ENCODE data around the gene PURB.
"Not testable (repeated sequence)": the region's sequence is repeated elsewhere in the genome, so short reads cannot be mapped to it uniquely, and the experiment has no call there.

The PURB gene

DNA sequence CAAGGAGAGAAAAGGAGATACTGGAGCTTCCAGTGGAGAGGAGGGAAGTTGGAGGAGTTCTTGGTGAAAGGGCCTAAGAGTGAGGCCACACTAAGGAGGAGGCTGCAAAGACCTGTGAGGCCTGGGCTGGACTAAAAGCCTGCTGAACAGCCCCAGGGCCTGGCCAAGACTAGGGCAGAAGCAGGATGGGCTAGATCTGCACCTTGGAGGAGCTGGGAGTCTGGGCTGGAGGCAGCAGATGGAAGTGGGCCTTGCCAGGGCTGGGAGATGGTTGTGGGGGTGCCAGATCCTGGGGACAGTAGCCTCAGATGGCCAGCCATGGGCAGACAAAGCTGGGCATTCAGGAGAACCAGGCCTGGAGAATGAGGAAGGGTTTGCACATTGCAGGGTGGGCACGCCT is 6.5 kb upstream of the PURB start:
- no peak for DNase-seq (ENCODE audit: low spot score)

DNA sequence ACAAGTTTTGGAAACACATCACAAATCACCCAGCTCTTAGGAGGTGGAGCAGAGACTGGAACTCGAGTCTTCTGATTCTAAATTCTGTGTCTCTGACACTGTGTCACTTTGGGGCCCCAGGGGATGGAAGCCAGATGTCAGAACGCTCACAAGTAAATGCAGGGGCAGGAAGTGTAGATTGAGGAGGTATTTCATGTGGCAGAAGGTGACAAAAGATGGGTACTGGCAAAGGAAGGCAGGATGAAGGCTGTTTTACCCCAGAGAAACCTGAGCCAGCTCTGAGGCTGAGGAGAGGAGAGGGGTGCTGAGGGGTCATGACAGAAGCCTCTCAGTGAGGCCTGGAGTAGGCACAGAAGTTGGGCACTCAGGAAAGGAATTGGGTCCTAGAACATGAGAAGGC is 6.0 kb upstream of the PURB start:
- DNase-seq (ENCODE audit: low spot score): no peak

DNA sequence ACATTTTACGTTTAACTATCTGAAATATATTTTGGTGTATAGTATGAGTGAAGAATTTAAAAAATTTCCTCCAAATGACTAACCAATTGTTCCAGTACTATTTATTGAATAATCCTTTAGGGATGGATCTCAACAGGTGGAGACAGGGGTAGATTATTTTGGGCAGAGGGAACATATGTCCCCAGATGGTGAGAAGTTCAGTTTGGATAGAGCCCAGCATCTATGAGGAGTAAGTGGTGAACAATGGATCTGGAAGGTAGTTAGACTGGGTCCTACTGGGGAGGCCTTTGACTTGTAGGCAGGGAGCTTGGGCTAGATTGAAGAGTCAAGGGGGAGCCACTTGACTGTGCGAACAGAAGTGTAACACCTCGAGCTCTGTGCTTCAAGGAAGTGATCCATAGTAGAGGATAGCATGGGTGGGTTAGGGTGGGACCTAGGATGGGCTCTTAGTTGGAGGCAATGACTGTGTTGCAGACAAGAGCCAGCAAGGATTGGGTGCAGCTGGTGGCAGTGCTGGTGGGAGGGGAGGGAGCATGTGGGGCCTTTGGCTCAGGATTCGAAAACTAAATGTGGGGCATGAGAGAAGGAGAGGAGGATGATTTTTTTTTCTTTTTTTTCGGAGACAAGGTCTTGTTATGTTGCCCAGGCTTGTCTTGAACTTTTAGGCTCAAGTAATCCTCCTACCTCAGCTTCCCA is 3.9 kb upstream of the PURB start:
- no peak for DNase-seq (ENCODE audit: low spot score)

DNA sequence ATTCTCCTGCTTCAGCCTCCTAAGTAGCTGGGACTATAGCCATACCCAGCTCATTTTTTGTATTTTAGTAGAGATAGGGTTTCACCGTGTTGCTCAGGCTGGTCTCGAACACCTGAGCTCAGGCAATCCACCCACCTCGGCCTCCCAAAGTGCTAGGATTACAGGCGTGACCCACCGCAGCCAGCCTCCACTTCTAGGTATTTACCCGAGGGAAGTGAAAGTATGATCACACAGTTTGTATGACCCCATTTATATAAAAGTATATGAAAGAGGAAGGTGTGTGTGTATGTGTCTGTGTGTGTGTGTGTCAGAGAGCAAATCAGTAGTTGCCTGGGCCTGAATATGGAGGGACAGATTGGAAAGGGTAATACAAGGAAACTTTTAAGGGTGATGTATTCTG is 2.0 kb upstream of the PURB start:
- no peak for DNase-seq (ENCODE audit: low spot score)

DNA sequence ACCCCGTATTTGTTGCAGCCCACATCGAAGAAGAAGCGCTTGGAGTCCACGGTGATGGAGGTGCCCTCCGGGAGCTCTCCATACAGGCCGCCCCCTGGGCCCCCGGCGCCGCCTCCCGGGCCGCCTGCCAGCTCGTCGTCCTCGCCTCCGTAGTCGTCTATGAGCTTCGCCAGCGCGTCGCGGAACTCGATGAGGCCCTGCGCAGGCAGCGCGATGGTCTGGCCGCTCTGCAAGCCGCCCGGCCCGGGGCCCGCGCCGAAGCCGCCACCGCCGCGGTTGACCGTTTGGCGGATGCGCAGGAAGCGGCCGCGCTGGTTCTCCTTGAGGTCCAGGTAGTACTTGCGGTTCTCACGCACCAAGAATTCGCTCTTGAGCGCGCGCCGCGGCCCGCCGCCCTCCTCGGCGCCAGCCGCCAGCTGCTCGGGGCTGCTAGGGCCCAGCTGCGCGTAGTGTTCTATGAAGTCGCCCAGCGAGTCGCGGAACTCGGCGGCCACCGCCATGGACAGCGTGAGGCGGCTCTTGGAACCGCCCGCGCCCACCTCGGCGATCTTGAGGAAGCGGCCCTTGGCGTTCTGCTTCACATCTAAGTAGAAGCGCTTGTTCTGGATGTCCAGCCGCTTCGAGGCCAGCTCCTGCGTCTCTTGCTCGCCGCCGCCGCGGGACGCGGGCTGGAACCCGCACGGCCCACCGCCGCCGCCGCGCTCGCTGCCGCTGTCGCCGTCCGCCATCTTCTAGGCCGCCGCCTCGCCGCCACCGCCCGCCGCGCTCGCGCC is 523 bp downstream of the PURB start:
- DNase-seq (ENCODE audit: low spot score): peak; percentile 24

DNA sequence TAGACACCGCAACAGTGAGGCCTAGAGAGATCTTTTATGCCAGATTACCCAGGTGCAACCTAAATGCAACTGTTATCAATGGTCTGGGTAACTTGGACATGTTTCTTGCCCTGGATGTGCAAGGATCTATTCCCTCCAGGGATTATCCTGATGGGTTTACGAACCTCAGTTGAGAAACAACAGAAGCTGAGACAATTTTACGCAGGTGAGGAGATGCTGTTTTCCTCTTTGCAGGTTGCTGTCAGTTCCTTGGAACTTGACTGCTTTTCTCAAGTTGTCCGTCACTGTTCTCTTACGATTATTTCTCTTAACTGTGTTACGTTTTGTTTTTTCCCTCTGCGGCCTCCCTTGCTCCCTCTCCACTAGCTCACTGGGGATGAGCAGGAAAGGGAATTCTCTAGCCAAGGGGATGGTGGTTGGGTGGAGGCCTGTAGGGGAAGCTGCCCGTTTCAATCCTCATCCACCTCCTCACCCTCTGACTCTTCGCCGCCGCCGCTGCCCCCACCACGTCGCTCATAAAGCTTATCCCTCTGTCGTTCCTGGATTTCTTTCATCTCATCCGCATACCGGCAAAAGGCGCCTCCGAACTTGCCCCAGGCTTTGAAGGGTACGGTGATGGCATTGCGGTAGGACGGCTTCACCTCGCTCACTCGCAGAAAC is 1.2 kb downstream of the PURB start:
- DNase-seq (ENCODE audit: low spot score): no peak

DNA sequence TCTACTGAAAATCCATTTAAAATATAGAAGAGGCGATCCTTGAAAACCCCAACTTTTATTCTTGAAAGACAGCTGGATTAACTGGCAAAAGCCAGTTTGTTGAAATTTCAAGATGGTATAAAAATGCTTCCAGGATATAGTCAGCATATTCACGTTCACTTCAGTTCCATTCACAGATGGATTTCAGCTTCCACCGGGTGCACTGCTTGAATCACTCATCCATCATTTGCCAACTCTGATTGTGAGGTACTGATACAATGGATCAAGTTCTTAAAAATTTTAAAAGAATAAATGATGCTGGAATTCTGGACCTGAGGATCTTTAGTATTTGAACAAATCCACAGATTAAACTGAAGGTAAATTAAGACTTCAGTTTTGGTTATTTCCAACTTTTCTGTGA is 2.4 kb downstream of the PURB start:
- DNase-seq (ENCODE audit: low spot score): no peak

DNA sequence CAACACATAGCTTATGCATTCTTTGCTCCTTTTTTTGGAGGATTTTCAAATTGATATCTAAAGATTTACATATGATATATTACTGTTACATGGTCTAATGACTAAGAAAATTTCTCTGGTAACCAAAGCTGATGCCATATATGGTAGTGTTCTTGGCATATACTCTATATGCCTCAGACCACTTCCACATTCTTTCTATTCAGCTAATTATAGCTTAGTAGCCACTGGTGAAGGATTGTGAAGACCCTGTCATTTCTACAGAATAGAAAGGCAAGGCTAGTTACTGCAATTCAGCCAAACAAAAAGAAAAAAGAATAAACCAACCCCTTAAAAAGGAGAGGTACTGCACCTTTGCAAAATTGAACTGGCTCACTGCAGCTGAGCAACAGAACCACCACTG is 3.7 kb downstream of the PURB start:
- DNase-seq (ENCODE audit: low spot score): no peak

DNA sequence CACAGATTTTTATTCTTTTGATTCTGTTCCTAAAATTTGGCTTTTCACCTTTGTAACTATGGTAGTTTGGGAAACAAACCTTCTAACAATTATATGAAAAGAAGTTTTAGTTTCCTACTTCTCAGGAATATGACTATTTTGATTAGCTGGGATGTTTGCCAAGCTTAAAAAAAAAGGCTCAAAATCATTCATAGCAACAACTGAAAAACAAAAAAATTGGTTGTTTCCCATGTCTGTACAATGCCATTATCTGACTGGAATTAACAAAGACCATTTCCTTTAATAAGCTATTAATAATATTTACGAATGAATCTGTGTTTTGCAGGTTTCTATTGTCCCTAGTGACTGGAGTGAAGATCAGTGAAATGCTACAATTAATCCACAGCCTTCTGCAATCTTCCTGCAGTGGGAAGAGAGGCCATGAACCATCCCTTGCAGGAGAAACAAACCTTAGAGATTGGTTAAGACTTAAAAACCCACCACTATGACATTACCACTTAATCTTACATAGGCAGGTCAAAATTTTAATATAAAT is 4.2 kb downstream of the PURB start:
- no peak for DNase-seq (ENCODE audit: low spot score)

DNA sequence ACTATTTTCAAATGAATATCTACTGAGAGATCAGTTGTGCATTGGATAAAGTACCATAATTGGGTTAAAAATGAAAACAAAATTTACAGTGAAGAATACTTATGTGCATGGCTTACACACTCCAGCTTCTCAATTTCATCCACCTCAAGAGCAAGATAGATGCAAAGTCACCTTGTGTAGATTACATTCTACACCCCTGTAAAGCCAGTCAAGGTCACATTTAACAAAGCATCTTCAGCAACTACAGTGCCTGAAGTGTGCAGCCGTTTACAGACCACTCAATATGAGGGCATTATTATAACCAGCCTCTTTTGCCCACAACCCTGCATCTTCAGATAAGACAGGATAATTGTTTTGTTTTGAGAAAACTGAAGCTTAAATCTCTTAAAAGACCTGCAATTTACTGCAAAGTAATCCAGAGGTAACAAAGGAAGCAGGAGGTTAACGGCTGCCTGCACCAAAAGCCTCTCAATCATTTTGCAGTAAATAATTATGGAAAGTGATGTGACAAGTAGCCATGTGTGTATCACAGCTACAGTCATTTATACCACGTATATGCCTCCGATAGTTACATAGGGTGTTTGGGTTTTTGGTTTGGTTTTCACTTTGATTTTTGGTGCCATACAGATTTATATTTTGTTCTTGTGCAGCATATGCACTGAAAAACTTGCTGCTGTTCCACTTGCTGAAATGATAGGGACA is 4.9 kb downstream of the PURB start:
- DNase-seq (ENCODE audit: low spot score): no peak

DNA sequence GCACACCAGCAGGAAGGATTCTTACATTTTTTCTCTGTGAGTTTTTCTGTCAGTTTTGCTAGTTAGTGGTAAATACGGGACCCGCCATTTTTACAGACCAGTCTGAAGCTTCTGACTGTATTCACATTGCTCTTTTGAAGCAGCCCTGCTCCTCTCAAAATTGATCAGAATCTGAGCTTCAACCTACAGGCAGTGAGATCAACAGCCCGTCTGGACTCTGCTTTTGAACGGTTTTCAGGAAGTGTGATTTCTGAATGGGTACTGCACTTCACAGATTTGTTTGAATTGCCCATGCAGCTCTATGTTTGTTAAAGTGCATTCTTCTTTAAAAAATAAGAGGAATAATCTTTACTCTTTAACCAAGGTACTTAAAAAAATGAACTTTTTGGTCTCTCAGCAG is 8.9 kb downstream of the PURB start:
- DNase-seq (ENCODE audit: low spot score): no peak

DNA sequence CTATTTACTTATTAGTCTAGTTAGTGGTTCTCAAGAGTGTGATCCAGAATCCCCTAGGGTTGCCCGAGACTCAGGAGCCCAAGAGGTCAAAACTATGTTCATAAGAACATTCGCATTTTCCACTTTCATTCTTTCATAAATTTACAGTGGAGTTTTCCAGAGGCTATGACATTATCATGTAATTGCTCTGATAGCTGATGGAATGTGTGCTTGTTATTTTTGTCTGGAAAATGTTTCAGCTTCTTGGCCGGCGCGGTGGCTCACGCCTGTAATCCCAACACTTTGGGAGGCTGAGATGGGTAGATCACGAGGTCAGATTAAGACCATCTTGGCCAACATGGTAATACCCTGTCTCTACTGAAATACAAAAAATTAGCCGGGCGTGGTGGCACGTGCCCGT is 10.1 kb downstream of the PURB start:
- DNase-seq (ENCODE audit: low spot score): no peak

DNA sequence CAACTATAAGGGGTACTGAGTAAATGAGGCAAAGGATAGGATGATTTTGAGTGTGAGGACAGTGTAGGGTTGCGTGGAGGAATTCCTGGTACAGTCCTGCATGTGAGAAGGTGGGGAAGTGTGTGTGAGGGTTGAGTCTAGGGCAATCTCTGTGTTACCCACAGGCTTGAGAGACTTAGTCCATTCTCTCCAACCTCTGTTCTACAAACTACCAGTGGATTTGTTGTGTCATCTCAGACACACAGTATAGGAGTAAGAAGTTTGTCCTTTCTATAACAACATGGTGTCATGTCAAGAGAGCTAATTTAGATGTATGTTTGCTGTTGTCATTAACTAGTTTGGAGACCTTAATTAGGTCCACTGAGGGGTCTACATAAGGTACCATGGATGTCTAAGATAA is 12.5 kb downstream of the PURB start:
- no peak for DNase-seq (ENCODE audit: low spot score)

DNA sequence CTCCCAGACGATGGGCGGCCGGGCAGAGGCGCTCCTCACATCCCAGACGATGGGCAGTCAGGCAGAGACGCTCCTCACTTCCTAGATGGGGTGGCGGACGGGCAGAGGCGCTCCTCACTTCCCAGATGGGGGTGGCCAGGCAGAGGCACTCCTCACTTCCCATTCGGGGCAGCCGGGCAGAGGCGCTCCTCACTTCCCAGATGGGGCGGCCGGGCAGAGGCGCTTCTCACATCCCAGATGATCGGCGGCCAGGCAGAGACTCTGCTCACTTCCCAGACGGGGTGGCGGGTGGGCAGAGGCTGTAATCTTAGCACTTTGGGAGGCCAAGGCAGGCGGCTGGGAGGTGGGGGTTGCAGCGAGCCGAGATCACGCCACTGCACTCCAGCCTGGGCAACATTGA is 13.4 kb downstream of the PURB start:
- not testable (repeated sequence) for DNase-seq (ENCODE audit: low spot score)

DNA sequence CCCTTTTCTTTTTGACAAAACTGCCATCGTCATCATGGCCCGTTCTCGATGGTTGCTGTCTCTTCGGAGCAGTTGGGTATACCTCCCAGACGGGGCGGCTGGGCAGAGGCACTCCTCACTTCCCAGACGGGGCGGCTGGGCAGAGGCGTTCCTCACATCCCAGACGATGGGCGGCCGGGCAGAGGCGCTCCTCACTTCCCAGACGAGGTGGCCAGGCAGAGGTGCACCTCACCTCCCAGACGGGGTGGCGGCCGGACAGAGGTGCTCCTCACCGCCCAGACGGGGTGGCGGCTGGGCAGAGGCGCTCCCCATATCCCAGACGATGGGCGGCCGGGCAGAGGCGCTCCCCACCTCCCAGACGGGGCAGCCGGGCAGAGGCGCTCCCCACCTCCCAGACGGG is 14.6 kb downstream of the PURB start:
- DNase-seq (ENCODE audit: low spot score): not testable (repeated sequence)

DNA sequence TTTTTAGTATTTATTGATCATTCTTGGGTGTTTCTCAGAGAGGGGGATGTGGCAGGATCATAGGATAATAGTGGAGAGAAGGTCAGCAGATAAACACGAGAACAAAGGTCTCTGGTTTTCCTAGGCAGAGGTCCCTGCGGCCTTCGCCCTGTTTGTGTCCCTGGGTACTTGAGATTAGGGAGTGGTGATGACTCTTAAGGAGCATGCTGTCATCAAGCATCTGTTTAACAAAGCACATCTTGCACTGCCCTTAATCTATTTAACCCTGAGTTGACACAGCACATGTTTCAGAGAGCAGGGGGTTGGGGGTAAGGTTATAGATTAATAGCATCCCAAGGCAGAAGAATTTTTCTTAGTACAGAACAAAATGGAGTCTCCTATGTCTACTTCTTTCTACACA is 15.0 kb downstream of the PURB start:
- peak; percentile 45 for DNase-seq (ENCODE audit: low spot score)

DNA sequence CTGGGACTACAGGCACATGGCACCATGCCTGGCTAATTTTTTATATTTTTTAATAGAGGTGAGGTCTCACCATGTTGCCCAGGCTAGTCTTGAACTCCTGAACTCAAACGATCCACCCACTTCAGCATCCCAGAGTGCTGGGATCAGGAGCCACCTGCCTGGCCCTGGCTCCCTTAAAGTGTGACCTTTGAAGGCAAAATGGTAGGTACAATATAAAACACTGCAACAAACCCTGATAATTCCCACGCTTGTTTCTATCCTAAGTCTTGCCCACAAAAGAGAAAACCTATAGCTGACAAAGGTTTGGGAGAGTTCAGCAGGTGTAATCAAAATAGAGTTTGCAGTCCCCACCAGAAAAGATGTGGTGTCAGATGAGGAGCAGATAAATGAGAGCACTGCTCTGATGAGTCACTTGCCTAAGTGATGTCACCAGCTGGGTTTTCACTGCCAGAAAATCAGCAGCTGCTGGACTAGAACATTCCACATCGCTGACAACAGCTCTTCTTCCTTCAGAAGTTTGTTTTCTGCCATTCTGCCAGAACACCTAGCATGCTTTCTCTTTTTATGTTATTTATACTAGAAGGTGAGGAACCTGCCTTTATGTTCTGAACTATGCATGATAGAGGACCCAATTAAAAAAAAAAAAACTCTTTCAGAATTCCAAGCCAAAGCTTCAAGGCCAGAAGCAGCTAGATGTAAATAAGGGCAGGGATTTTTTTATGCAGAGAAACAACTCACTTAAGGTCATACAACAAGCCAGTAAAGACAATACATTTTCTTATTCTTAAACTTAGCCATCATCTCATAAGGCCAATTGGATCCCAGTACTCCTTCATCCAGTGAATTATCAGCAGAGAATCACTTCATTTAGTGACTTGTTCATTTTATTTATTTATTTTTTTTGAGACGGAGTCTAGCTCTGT is 18.0 kb downstream of the PURB start:
- no peak for DNase-seq (ENCODE audit: low spot score)

DNA sequence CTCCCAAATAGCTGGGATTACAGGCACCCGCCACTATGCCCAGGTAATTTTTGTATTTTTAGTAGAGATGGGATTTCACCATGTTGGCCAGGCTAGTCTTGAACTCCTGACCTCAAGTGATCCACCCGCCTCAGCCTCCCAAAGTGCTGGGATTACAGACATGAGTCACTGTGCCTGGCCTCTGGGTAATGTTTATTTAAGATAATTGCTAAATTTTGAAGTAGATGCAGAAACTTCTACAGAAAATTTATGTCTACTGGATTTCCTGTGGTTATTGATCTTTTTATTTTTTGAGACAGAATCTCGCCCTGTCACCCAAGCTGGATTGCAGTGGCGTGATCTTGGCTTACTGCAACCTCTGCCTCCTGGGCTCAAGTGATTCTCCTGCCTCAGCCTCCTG is 23.4 kb downstream of the PURB start:
- not testable (repeated sequence) for DNase-seq (ENCODE audit: low spot score)

DNA sequence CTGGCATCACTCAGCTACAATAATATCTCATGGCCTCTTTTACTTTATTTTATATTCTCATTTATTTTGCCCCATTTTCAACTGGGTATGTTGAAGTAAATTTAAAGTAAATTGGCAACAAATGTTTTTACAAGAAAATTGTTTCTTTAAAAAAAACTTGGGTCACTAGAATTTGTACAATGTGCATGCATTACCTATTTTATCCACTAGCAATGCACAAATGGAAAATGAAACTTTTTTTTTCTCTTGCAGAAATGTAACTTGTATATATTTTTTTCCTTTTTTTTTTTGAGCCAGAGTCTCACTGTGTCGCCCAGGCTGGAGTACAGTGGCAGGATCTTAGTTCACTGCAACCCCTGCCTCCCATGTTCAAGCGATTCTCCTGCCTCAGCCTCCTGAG is 27.2 kb downstream of the PURB start:
- no peak for DNase-seq (ENCODE audit: low spot score)

DNA sequence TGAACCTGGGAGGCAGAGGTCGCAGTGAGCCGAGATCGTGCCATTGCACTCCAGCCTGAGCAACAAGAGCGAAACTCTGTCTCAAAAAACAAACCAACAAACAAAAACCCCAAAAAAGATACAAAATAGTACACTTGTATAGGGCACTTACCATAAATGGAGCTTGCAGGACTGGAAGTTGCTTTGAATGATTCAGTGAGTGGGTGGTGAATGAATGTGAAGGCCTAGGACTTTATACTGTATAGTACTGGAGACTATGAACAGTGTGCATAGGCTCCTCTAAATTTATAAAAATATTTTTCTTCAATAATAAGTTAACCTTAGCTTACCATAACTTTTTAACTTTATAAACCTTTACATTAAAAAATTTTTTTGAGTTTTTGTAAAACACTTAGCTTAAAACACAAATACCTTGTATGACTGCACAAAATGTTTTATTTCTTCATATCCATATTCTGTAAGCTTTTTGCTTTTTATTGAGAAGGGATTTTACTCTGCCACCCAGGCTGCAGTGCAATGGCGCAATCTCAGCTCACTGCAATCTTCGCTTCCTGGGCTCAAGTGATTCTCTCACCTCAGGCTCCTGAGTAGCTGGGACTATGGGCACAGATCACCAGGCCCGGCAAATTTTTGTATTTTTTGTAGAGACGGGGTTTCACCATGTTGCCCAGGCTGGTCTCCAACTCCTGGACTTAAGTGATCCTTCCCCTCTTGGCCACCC is 30.5 kb downstream of the PURB start:
- no peak for DNase-seq (ENCODE audit: low spot score)
